Hematopoietic multipotent progenitor cell (in vitro differentiated cells): ENCODE results near the gene CIROP. TPM values are rescaled to one million over a fixed set of nuclear protein-coding genes. Genes with fewer than 3 reads are reported as not detected.
A peak's percentile ranks its signal among the peaks of the same experiment; 100 is the strongest.

Experiments used
- DNase-seq, 3 donors: peaks; one replicate each; pipeline ENCODE4 v3.0.0-alpha.2; 2011 to 2015; ENCODE audit warnings: low read depth in 2 of 3, low spot score in 2 of 3
- total RNA-seq: library from RNA; depleted of rRNA; stranded (reverse); fragments of >200 nt; gene quantifications from one replicate; pipeline ENCODE4 v1.2.3, GENCODE V29; 2012

The CIROP gene
- total RNA-seq, 1 donor, result not detected

DNA sequence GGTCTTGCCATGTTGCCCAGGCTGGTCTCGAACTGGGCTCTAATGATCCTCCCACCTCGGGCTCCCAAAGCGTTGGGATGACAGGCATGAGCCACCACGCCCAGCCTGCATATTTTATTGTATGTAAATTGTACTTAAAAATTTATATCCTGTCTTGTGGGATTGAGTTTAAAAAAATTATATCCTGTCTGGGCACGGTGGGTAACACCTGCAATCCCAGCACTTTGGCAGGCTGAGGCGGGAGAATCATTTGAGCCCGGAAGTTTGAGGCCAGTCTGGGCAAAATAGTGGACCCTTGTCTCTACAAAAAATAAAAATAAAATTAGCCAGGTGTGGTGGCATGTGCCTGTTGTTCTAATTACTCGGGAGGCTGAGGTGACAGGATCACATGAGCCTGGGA, 28.2 kb upstream of the CIROP start:
- DNase-seq, result no peak

- no peak for DNase-seq
Observed at GRCh38 chr14:23131482-23131881, 26.7 kb upstream of the CIROP start.

DNA sequence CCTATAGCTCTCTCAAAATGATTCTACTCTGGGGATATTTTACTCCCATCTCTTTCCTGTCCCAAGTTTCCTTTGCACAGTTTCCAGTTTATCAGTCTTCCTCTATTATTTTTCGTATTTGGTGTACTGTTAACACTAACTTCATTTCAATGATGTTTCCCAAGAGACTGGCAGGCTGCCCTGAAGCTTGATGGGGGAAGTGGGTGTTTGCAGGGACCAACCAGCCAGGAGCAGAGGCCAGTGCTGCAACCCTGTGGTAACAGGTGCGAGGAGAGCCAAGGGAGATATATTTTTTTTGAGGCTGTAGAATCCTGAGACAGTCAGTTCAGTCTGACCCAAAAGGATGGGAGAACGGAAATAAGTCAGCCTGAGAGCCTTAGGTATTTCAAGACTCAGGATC, 26.1 kb upstream of the CIROP start:
- DNase-seq, result no peak

DNA sequence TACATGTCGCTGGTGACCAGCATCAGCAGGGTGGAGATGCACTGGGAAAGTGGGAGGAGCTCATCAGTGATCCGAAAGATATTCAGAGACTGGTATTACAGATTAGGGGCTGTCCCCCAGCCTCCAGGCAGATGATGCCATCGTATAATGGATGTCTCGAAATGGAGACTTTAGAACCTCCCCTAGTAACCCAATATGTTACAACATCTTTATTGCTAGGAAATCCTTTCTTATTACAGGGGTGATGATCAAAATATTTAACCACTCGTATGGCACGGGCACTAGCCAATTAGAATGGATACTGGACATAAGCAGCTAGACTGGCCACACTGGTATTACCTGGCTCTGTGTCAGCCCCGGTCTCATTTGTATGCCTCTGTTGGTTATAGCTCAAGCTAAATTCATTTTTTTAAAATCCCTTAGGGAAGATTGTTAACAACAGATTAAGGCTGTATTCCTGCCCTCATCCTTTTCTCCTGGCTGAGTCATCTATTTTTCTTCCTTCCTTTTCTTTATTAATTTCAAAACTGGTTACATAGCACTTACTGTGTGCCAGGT, 25.0 kb upstream of the CIROP start:
- no peak for DNase-seq

DNA sequence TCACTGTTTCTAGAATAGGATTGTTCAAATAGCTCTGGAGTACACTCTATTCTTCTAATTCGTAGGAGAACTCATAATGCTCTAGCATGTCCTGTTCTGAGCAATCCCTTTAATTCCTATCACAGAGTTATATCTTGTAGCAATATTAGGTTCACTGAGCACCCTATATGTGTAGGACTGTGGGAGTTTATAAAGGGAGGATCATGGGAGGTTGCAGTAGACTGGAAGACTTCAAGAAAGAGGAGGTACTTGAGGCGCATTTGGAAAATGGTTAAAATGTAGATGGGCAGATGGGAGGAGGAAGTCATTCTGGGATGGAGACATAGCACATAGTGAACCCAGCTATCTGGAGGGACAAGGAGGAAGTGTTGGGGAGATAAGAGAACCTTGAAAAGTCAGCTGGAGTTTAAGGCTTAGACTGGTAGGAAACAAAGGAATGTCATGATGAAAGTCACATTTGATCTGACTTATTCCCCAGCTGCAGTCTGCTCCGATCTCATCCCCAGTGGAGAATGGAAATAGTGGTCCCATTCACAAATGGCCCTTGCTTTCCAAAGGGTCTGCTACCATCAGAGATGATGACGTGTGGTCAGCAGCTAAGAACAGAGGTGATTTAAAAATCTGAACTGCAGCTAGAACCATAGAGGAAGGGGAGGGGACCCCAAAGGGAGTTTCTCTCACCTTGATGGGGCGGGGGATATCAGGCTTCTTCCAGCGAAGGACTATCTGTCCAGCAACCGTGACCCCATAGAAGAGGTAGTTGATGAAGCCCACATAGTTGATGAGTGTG, 24.4 kb upstream of the CIROP start:
- DNase-seq, result no peak

DNA sequence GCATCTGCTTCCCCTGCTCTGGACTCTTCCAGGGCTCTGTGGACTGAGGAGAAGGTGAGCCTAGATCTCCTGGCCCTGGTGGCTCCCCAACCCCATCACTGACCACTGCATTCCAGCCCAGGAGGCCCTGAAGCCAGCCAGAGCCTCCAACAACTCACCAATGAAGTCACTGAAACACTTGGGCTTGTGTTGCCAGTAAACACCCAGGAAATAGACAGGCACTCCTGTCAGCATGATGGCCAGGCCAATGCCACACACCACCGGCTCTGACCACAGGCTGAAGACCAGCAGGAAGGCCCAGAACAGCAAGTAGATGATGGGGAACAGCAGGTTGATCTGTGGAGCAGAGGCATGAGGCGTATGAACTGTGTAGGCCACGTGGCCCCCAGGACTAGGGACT, 23.1 kb upstream of the CIROP start:
- no peak for DNase-seq

DNA sequence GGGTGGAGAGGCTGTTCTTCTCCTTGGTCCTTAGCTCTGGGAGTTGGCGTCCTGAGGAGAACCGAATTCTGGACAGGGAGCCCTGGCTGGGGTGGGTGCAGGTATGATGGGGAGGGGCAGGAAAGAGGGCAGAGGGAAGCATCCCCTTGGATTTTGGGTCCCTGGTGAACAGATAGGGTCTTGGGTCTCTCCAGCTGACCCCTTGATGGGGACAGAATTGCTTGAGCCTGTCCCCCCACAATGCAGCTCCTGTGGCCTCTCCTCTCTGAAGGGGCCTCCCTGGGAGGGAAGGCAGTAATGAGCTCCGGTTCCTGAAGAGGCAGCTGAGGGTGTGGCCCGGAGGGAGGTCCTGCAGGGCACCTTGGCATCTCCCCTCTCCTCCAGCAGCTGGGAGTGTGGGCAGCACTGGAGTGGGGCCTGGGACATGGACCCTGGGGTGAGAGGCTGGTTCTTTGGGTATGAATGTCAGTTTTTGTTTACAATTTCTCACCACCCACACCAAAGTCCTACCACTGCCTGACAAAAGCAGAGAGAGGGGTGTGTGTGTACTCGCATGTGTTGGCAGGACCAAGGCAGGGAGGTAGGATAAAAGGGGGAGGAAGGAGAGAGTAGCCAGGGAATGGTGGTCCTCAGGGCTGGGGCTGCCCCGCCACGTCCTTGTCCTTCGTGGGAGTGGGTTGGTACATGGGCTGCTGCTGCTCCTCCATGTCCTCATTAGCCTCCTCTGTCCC, 21.9 kb upstream of the CIROP start:
- no peak for DNase-seq

- DNase-seq, result no peak
Observed at GRCh38 chr14:23125933-23126524, 21.2 kb upstream of the CIROP start.

GRCh38 chr14:23125011-23125410, 20.2 kb upstream of the CIROP start:
- no peak for DNase-seq

DNA sequence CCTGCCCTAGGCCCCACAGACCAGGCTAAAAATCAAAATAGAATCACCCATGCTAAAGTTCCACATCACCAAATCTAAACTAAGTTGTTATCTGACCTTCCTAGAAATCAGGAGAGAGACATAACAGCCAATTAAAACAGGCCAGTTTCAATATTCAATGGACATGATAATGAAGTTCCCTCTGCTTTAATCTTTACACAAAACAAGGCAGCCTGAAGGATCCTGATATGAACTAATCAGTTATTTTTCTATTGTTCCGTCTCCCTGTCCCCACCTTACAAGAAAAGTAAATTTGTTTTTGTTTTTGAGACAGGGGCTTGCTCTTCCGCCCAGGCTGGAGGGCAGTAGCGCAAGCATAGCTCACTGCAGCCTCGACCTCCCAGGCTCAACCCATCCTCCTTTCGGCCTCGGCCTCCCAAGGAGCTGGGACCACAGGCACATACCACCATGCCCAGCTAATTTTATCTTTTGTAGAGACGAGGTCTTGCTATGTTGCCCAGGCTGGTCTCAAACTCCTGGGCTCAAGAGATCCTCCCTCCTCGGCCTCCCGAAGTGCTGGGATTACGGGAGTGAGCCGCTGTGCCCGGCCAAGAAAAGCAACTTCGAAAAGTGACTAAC, 19.7 kb upstream of the CIROP start:
- no peak for DNase-seq

DNA sequence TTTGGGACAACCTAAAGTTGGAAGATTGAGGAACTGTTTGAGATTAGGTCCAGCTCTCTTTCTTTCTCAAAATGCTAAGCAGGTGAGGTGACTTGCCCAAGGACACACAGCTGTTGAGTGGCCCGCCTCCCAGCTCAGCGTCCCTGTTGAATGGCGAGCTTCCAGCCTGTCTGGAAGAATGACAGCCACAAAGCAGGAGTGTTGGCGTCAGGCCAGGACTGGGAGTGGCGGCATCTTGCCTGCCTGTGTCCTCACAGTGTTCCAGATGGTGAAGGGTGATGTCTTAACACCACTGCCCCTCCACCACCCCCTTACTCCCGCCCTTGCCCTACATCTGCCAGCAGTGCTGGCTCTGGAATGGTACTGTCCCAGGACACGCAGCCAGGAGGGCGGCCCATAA, 18.6 kb upstream of the CIROP start:
- no peak for DNase-seq

- no peak for DNase-seq
Observed at GRCh38 chr14:23122086-23122485, 17.3 kb upstream of the CIROP start.

- no peak for DNase-seq
Observed at GRCh38 chr14:23121361-23121771, 16.6 kb upstream of the CIROP start.

GRCh38 chr14:23120541-23121251, 15.9 kb upstream of the CIROP start:
- peak; percentile 65 to 90 (median 86) for DNase-seq

DNA sequence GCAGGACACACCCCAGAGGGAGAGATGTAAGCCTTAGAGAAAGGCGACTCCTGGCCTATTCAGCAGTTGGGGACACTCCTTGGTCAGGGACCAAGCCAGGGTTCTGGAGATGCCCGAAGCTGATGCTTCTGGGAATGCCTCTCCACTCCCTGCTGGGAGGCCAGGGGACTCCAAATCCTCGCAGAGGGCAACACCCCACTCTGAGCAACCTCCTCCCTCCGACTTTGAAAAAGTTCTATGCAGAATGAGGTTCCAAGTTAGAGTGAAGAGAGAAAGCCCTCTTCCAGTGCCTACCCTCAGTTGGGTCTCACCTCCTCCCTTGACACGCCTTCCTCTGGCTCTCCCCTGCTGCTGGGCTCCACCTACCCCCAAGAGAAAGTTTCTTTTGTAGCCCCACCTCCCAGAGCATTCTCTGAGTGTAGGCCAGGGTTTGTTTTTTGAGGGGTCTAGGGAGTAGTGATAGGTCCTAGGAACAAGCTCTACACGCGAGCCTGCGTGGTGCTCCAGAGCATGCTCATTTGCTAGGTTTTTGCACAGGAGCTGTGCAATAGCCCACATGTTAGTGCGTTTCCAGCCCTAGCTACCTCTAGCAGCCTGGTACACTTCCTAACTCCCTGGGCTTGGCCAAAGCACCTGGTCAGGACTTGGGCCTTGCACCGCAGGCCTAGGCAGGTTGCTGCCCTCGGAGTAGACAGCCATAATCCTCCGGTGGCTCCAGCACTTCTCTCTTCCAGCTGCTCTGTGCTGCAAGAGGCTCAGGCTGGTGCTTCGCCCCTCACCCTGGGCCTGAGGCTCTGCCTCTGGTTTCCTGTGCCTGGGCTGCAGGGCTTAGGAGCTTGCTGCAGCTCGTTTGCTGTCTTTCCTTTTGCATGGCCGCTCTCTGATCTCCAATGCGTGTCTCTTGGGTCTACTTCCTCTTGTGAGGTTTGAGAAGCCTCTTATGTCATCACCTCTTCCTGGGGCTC, 14.9 kb upstream of the CIROP start:
- peak; percentile 23 to 63 (median 42) for DNase-seq

DNA sequence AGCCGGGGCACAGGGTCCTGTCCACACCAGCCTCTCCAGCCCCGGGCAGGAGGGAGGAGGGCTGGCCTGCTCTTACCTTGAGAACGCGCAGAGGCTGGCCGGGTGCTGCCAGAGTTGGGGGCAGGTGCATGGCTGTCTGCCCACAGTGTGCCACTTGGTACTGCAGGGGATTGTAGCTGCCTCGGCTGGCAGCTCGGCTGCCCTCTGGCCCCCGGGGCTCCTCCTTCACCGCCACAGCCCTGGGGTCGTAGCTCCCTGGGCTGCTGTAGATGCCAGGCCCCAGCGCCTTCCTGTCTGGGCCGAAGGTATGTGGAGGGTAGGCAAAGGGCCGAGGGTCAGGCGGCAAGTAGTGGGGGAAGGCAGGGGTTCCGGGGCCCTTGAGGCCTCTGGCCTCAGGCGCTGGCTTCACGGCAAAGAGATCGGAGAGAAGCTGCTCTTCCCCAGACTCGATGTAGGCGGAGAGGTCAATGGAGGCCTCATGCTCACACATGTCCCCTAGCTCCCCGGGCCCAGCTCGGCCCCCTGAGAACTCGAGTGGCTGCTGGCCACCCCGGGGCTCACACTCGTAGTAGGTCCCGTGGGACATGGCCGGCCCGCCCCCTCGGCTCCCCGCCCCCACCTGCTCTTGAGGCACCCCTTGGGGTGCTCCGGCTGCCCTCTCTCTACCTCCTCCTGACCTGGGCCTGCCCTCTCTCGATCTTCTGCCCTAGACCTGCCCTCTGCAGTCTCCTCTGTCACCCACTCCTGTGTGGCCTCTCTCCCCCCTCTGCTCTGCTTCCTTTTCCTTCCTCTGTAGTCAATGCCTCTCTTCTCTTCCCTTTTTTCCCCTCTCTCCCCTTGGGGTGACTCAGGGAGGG, 13.9 kb upstream of the CIROP start, which contains the start of gene CEBPE:
CEBPE (minus strand) TSS at position 750 of the 857 bp plus-strand sequence; CDS start at position 586, 164 bp downstream.
- no peak for DNase-seq

DNA sequence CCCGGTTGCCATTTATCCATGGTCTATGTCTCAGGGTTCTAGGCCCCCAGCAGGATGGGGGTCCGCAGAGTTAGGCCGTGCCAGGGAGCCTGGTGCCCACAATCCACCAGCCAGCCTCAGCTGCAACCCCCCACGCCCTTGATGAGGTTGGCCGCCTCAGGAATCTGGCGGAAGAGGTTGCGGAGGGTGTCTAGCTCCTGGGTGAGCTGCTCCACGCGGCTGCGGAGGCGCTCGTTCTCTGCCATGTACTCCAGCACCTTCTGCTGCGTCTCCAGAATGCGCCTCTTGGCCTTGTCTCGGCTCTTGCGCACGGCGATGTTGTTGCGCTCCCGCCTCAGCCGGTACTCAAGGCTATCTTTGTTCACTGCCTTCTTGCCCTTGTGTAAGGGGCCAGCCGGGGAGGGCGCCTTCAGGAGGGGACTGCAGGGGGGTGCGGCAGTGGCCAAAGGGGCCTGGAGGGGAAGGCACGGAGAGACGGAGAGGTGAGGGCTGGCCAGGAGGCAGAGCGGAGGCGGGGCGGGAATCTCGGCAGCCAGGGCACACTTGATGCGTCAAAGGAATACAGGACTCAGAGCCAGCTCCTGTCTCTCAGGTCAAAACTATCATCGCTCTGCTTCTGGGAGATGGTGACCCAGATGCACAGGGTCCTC, 12.7 kb upstream of the CIROP start:
- no peak for DNase-seq

DNA sequence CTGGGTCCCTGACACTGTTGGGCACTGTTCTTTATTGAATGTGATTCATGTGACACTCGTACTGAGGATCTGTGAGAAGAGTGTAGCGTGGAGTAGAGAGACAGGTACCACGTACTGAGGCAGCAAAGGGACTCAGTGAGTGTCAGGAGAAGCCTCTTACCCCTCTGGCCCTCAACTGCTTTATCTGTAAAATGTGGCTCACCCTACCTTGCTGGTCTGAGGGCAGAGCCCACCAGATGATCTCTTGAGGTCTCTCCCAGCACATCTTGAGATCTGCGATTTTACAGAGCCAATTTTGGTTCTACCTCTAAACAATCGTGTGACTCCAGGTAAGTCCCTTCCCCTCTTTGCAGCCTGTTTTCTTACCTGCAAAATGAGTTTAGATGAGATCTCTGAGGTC, 11.1 kb upstream of the CIROP start:
- no peak for DNase-seq
